Measurements from ENCODE around the gene FGF18. TPM values are rescaled to one million over a fixed set of nuclear protein-coding genes. Genes with fewer than 3 reads are reported as not detected.
"Not testable (repeated sequence)": the region's sequence is repeated elsewhere in the genome, so short reads cannot be mapped to it uniquely, and the experiment has no call there.

The FGF18 gene, protein sequence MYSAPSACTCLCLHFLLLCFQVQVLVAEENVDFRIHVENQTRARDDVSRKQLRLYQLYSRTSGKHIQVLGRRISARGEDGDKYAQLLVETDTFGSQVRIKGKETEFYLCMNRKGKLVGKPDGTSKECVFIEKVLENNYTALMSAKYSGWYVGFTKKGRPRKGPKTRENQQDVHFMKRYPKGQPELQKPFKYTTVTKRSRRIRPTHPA
- 1 to 10 TPM in 2 of 4 donors, not detected in 2; 1.4 to 3.0 TPM for total RNA-seq

GRCh38 chr5:171418982-171419687 is at the start of gene FGF18:
Gene FGF18, plus strand, starts transcription at chr5:171419647. Its CDS starts 553 bp downstream, at chr5:171420200.
- Histone ChIP-seq H3K4me3 (peak within 1 kb of the TSS; percentile 1 to 29), H3K9me3 (no peaks in the 10 kb centered on the region), H3K27ac (no peak within 1 kb of the TSS), H3K36me3 (no peaks in the 10 kb centered on the region), H3K27me3 (peaks cover 0 to 6% of the 10 kb centered on the region in 2 donors), H3K4me1 (peaks cover 0 to 18% of the 10 kb centered on the region in 2 donors)
- DNase-seq = peak in 1 of 2 donors; percentile 49
- intact Hi-C loops (cut with DNase I; ENCODE audit: low total_unique reads) = no loop called here
- TF ChIP-seq POLR2A (IDR thresholded peaks at IDR 0.05) = no peak
- no peak for TF ChIP-seq CTCF (IDR thresholded peaks at IDR 0.05)

DNA sequence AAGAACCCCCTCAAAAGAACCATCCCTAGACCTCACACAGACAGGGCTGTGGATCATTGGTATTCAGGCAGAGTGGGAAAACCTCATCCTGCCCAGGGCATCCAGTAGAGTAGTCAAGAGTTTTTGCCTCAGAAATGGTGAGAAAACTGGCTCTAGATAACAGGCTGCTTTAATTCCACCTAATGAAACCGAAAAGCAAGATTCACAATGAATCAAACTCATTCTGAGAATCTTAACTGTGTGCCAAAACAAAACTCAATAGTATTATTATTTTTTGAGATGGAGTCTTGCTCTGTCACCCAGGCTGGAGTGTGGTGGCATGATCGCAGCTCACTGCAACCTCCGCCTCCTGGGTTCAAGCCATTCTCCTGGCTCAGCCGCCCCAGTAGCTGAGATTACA is 49.5 kb upstream of the FGF18 start:
- no peaks in the 10 kb centered on the region for H3K4me1 ChIP-seq
- H3K9me3 ChIP-seq = no peaks in the 10 kb centered on the region
- no peak overlapping the region for H3K27ac ChIP-seq
- H3K4me3 ChIP-seq = no peak overlapping the region
- H3K36me3 ChIP-seq = no peaks in the 10 kb centered on the region
- intact Hi-C loops (cut with DNase I; ENCODE audit: low total_unique reads) = no loop called here
- H3K27me3 ChIP-seq = no peaks in the 10 kb centered on the region
- DNase-seq = no peak
- TF ChIP-seq CTCF (IDR thresholded peaks at IDR 0.05) = no peak
- TF ChIP-seq POLR2A (IDR thresholded peaks at IDR 0.05) = no peak

DNA sequence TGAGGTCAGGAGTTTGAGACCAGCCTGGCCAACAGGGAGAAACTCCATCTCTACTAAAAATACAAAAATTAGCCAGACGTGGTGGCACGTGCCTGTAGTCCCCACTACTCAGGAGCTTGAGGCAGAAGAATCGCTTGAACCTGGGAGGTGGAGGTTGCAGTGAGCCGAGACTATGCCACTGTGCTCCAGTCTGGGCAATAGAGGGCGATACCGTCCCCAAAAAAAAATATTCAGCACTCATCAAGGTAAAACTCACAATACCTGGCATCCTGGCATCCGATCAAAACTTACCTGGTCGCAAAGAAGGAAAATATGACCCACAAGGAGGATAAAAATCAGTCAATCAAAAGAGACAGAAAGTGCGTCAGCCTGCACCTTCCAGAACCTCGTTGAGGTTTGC is 48.6 kb upstream of the FGF18 start:
- H3K36me3 ChIP-seq; DNase-seq; H3K27ac ChIP-seq; H3K9me3 ChIP-seq; H3K4me1 ChIP-seq; intact Hi-C loops (cut with DNase I; ENCODE audit: low total_unique reads); H3K27me3 ChIP-seq; H3K4me3 ChIP-seq: not testable (repeated sequence)

DNA sequence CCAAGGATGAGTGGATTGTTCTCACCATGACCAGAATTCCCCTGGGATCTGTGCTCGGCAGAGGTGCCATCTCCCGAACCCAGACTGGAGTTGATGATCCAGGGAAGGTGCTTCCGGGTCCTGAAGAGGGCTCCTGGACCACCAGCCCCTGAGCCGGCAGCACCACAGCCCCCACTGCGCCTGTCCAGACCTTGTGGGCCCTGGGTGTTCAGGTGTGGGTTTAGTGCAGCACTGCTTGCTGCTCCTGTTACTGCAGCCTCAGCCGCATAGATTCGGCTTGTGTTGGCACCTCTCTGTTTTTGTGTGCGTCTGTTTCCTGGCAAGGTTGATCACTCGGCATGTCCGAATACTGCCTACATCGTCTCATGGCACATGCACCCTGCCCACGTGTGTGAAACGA is 48.1 kb upstream of the FGF18 start:
- H3K27me3 ChIP-seq = no peaks in the 10 kb centered on the region
- no peak overlapping the region for H3K27ac ChIP-seq
- H3K9me3 ChIP-seq = no peaks in the 10 kb centered on the region
- no peaks in the 10 kb centered on the region for H3K36me3 ChIP-seq
- H3K4me1 ChIP-seq = no peaks in the 10 kb centered on the region
- no peak for DNase-seq
- intact Hi-C loops (cut with DNase I; ENCODE audit: low total_unique reads) = no loop called here
- H3K4me3 ChIP-seq = no peak overlapping the region
- no peak for TF ChIP-seq POLR2A (IDR thresholded peaks at IDR 0.05)
- no peak for TF ChIP-seq CTCF (IDR thresholded peaks at IDR 0.05)

DNA sequence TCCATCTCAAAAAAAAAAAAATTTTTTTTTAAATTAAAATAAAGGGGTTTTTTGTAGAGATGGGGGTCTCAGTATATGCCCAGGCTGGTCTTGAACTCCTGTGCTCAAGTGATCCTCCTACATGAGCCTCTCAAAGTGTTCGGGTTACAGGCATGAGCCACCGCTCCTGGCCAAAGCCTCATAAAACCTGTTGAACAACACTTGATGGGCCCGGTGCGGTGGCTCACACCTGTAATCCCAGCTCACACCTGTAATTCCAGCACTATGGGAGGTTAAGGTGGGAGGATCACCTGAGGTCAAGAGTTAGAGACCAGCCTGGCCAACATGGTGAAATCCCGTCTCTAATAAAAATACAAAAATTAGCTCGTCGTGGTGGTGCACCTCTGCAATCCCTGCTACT is 39.5 kb upstream of the FGF18 start:
- Histone ChIP-seq H3K27ac (no peak overlapping the region), H3K27me3 (no peaks in the 10 kb centered on the region), H3K9me3 (no peaks in the 10 kb centered on the region), H3K4me1 (no peaks in the 10 kb centered on the region), H3K4me3 (no peak overlapping the region), H3K36me3 (no peaks in the 10 kb centered on the region)
- TF ChIP-seq CTCF (IDR thresholded peaks at IDR 0.05) (no peak), POLR2A (IDR thresholded peaks at IDR 0.05) (no peak)
- no peak for DNase-seq
- intact Hi-C loops (cut with DNase I; ENCODE audit: low total_unique reads) = no loop called here

DNA sequence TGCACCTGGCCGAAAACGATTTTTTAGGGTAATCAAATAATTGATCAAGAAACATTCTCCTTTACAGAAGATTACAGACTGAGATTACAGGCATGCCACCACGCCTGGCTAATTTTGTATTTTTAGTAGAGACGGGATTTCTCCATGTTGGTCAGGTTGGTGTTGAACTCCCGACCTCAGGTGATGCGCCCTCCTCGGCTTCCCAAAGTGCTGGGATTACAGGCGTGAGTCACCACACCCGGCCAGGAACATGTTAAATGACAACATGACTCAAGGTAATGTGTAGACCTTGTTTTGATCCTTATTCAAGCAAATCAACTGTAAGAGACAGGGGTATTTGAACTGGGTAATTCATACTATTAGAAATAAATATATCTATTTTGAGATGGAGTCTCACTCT is 35.0 kb upstream of the FGF18 start:
- H3K27me3 ChIP-seq; DNase-seq; H3K4me3 ChIP-seq; H3K4me1 ChIP-seq; H3K36me3 ChIP-seq; intact Hi-C loops (cut with DNase I; ENCODE audit: low total_unique reads); H3K27ac ChIP-seq; H3K9me3 ChIP-seq: not testable (repeated sequence)

DNA sequence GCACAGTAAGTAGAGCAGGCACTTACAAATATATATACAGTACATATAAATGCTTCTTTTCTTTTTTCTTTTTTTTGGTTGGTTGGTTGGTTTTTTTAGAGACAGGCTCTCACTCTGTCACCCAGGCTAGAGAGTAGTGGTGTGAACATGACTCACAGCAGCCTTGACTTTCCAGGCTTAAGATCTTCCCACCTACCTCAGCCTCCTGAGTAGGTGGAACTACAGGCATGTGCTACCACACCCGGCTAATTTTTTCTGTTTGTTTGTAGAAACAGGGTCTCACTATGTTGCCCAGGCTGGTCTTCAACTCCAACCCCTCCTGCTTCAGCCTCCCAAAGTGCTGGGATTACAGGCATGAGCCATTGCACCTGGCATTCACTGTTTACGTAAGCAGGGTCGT is 34.4 kb upstream of the FGF18 start:
- H3K9me3 ChIP-seq; DNase-seq; H3K27me3 ChIP-seq; intact Hi-C loops (cut with DNase I; ENCODE audit: low total_unique reads); H3K4me1 ChIP-seq; H3K4me3 ChIP-seq; H3K27ac ChIP-seq; H3K36me3 ChIP-seq: not testable (repeated sequence)

Measured in uterus (tissue), 4 donors.